Measurements from ENCODE around the gene ZDHHC13.

DNA sequence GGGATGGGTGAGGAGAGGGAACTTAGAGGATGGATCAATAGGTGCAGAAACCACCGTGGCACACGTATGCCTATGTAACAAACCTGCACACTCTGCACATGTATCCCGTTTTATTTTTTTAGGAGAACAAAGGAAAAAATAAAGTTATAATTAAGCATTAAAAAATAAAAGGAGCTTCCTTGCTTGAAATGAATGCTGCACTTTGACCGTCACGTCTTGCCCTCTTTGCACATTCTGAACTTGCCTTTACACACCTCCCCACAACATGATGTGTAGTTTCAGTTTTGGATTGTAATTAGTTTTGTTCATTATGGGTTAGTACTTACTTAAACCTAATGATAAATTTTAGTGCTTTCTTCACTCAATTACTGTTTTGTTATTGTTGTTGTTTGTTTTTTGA is 87.9 kb downstream of the ZDHHC13 start:
- no peak for TF ChIP-seq EP300 (IDR thresholded peaks at IDR 0.05)
- TF ChIP-seq, protein P1, sequence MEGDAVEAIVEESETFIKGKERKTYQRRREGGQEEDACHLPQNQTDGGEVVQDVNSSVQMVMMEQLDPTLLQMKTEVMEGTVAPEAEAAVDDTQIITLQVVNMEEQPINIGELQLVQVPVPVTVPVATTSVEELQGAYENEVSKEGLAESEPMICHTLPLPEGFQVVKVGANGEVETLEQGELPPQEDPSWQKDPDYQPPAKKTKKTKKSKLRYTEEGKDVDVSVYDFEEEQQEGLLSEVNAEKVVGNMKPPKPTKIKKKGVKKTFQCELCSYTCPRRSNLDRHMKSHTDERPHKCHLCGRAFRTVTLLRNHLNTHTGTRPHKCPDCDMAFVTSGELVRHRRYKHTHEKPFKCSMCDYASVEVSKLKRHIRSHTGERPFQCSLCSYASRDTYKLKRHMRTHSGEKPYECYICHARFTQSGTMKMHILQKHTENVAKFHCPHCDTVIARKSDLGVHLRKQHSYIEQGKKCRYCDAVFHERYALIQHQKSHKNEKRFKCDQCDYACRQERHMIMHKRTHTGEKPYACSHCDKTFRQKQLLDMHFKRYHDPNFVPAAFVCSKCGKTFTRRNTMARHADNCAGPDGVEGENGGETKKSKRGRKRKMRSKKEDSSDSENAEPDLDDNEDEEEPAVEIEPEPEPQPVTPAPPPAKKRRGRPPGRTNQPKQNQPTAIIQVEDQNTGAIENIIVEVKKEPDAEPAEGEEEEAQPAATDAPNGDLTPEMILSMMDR (IDR thresholded peaks at IDR 0.05), result no peak
- no peak for TF ChIP-seq POLR2A (IDR thresholded peaks at IDR 0.05)
